WERI-Rb-1 (cell line): ENCODE measurements around the gene HBG1.

Experiments used
- DNase-seq: peaks from one replicate; pipeline ENCODE4 v3.0.0-alpha.2; 2020
- H3K27ac ChIP-seq: fragments of 250-450 bp; sonication (Bioruptor Pico); 2 replicates; pipeline ENCODE4 v1.5.1; 2020; ENCODE audit warnings: mild to moderate bottlenecking, moderate library complexity
- H3K27me3 ChIP-seq: fragments of 250-450 bp; sonication (Bioruptor Pico); 2 replicates; pipeline ENCODE4 v1.5.1; 2021; ENCODE audit warnings: mild to moderate bottlenecking, low read depth, moderate library complexity; ENCODE audit not compliant: insufficient read depth, severe bottlenecking
- H3K36me3 ChIP-seq: fragments of 250-450 bp; sonication (Bioruptor Pico); 2 replicates; pipeline ENCODE4 v1.5.1; 2020; ENCODE audit warnings: mild to moderate bottlenecking, moderate library complexity
- H3K4me3 ChIP-seq: 2 replicates; pipeline ENCODE4 v1.5.1; 2011; ENCODE audit warnings: low read depth, mild to moderate bottlenecking, control low read depth, low read length
- H3K9me3 ChIP-seq: fragments of 250-450 bp; sonication (Bioruptor Pico); 2 replicates; pipeline ENCODE4 v1.5.1; 2021; ENCODE audit warnings: mild to moderate bottlenecking, moderate library complexity; ENCODE audit not compliant: severe bottlenecking
- TF ChIP-seq, protein P1 (sequence below): IDR thresholded peaks from 2 replicates; pipeline ENCODE4 v1.5.1; 2011; ENCODE audit warnings: low read depth, mild to moderate bottlenecking, control low read depth, inconsistent platforms, low read length

HBG1 gene

GRCh38 chr11:5231111-5231510, 18.5 kb downstream of the HBG1 start:
- no peak for DNase-seq
- Histone ChIP-seq H3K4me3 (no peak overlapping the region), H3K36me3 (no peaks in the 10 kb centered on the region), H3K27me3 (peaks cover 48% of the 10 kb centered on the region), H3K27ac (no peak overlapping the region), H3K9me3 (no peaks in the 10 kb centered on the region)
- TF ChIP-seq, protein P1, sequence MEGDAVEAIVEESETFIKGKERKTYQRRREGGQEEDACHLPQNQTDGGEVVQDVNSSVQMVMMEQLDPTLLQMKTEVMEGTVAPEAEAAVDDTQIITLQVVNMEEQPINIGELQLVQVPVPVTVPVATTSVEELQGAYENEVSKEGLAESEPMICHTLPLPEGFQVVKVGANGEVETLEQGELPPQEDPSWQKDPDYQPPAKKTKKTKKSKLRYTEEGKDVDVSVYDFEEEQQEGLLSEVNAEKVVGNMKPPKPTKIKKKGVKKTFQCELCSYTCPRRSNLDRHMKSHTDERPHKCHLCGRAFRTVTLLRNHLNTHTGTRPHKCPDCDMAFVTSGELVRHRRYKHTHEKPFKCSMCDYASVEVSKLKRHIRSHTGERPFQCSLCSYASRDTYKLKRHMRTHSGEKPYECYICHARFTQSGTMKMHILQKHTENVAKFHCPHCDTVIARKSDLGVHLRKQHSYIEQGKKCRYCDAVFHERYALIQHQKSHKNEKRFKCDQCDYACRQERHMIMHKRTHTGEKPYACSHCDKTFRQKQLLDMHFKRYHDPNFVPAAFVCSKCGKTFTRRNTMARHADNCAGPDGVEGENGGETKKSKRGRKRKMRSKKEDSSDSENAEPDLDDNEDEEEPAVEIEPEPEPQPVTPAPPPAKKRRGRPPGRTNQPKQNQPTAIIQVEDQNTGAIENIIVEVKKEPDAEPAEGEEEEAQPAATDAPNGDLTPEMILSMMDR = no peak

DNA sequence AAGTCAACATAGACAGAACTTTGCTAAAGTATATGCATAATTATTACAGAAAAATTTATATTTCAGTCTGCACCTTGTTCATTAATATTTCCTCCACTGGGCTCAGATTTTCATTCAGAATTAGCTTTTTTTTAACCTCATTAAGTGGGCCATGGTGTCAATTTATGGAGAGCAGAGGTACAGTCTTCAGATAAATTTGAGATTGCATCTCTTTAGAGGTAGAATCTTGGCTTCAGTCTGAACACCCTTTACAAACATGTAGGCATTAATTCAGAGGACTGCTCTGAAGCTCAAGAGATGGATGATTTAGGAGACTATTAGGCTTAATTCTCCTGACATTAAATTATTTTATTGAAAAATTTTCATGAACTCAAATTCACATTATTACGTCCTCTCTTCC, 19.4 kb downstream of the HBG1 start:
- Histone ChIP-seq H3K4me3 (no peak overlapping the region), H3K27ac (no peak overlapping the region), H3K36me3 (no peaks in the 10 kb centered on the region), H3K27me3 (peaks cover 46% of the 10 kb centered on the region), H3K9me3 (no peaks in the 10 kb centered on the region)
- TF ChIP-seq, protein P1 = no peak
- no peak for DNase-seq

- Histone ChIP-seq H3K4me3 (no peak overlapping the region), H3K27ac (no peak overlapping the region), H3K27me3 (peaks cover 44% of the 10 kb centered on the region), H3K36me3 (no peaks in the 10 kb centered on the region), H3K9me3 (no peaks in the 10 kb centered on the region)
- DNase-seq = no peak
- TF ChIP-seq, protein P1 = no peak
These were observed 19.9 kb downstream of the HBG1 start for GRCh38 chr11:5229796-5230195.

DNA sequence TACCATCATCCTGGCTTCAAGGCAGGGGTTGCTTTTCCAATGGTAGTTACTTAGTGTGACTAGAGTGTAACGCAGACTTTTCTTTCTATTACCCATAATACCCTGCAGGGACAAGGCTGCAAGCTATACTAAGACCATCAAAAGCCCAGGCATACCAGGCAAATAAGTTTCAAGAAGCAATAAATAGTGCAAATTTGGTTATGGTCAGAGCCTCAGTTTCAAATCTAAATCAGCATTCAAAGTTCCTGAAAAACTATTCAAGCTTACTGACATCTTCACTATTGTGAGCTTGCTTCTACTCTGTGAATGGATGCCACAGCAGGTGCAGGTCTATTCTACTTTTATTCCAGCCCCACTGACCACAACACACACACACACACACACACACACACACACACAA, 20.3 kb downstream of the HBG1 start:
- Histone ChIP-seq H3K27me3 (peaks cover 47% of the 10 kb centered on the region), H3K9me3 (no peaks in the 10 kb centered on the region), H3K4me3 (no peak overlapping the region), H3K27ac (no peak overlapping the region), H3K36me3 (no peaks in the 10 kb centered on the region)
- no peak for DNase-seq
- TF ChIP-seq, protein P1 = no peak

- no peak for DNase-seq
- H3K27me3 ChIP-seq = peaks cover 53% of the 10 kb centered on the region
- no peaks in the 10 kb centered on the region for H3K9me3 ChIP-seq
- H3K4me3 ChIP-seq = no peak overlapping the region
- H3K36me3 ChIP-seq = no peaks in the 10 kb centered on the region
- H3K27ac ChIP-seq = no peak overlapping the region
- TF ChIP-seq, protein P1 = no peak
These were observed 21.5 kb downstream of the HBG1 start for GRCh38 chr11:5228124-5228523.

DNA sequence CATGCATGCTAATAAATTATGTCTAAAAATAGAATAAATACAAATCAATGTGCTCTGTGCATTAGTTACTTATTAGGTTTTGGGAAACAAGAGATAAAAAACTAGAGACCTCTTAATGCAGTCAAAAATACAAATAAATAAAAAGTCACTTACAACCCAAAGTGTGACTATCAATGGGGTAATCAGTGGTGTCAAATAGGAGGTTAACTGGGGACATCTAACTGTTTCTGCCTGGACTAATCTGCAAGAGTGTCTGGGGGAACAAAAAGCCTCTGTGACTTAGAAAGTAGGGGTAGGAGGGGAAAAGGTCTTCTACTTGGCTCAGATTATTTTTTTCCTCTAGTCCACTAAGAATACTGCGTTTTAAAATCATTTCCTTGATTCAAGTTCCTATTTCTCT, 22.0 kb downstream of the HBG1 start:
- Histone ChIP-seq H3K4me3 (no peak overlapping the region), H3K9me3 (no peaks in the 10 kb centered on the region), H3K27me3 (peaks cover 50% of the 10 kb centered on the region), H3K36me3 (no peaks in the 10 kb centered on the region), H3K27ac (no peak overlapping the region)
- TF ChIP-seq, protein P1 = no peak
- no peak for DNase-seq
